Gastrocnemius medialis (tissue), 4 donors: ENCODE data around the gene TIPIN.

Source experiments
- POLR2A ChIP-seq, 2 donors: fragments of 450-650 bp; IDR thresholded peaks; one replicate each; pipeline ENCODE4 v1.6.1; 2017; ENCODE audit warnings: antibody characterized with exemption in 2 of 2, mild to moderate bottlenecking in 2 of 2, moderate library complexity in 2 of 2
- TF ChIP-seq, protein P1 (sequence below), 5 experiments: fragments of 450-650 bp in 3 of 5; fragments of 200-600 bp in 2 of 5; sonication (generic) in 2 of 5; IDR thresholded peaks in 4 of 5; conservative IDR thresholded peaks in 1 of 5; 1 replicate in 4 of 5; 2 replicates in 1 of 5; pipeline ENCODE4 v1.5.1; 2016 to 2019; ENCODE audit warnings: antibody characterized with exemption in 5 of 5, mild to moderate bottlenecking in 3 of 5, moderate library complexity in 3 of 5

DNA sequence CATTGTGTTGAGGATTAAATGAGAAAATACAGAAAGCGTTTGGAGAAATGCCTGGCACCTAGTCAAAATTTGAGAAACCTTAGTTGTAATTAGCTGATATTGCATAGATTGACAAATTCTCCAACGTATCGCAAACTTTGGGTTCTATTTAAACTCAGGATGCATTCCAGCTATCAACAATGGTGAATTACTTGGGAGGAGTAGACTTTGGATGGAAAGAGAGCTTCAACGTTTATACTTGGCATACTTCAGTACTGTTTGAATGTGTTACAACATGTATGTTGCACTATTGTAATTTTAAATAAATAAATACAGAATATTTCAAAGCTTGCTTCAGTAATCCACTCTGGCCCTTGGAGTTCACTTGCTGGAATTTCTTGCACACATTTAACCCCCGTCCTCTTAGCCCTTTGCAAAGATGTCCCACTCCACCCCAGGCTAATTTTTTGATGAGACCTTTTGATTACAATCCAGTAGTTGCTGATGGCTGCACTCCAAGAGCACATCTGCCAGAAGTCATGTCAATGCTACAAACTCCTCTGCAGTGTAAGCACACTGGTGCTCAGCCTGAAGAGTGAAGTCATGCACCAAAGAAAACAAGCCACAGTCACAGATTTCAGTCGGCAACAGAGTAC lies 67.8 kb downstream of the TIPIN start:
- TF ChIP-seq, protein P1, sequence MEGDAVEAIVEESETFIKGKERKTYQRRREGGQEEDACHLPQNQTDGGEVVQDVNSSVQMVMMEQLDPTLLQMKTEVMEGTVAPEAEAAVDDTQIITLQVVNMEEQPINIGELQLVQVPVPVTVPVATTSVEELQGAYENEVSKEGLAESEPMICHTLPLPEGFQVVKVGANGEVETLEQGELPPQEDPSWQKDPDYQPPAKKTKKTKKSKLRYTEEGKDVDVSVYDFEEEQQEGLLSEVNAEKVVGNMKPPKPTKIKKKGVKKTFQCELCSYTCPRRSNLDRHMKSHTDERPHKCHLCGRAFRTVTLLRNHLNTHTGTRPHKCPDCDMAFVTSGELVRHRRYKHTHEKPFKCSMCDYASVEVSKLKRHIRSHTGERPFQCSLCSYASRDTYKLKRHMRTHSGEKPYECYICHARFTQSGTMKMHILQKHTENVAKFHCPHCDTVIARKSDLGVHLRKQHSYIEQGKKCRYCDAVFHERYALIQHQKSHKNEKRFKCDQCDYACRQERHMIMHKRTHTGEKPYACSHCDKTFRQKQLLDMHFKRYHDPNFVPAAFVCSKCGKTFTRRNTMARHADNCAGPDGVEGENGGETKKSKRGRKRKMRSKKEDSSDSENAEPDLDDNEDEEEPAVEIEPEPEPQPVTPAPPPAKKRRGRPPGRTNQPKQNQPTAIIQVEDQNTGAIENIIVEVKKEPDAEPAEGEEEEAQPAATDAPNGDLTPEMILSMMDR (IDR thresholded peaks at IDR 0.05 in 4 of 5, conservative IDR thresholded peaks at IDR 0.05 in 1 of 5) = no peak
- TF ChIP-seq POLR2A (IDR thresholded peaks at IDR 0.05) = no peak
